DOHH2 (cell line): ENCODE results near the gene TIMM44.

Experiments
- CTCF ChIP-seq: fragments of 200-600 bp; sonication (generic); IDR thresholded peaks from one replicate; pipeline ENCODE4 v1.5.1; 2014; ENCODE audit warnings: antibody characterized with exemption, mild to moderate bottlenecking, low read depth, low read length; ENCODE audit not compliant: poor library complexity, severe bottlenecking
- EZH2phosphoT487 ChIP-seq: fragments of 200-600 bp; sonication (generic); IDR thresholded peaks from 2 replicates; pipeline ENCODE4 v1.6.1; 2017; ENCODE audit warnings: borderline replicate concordance, mild to moderate bottlenecking, antibody characterized with exemption, low read length, moderate library complexity, mixed read lengths

GRCh38 chr19:7879111-7879807 is 64.2 kb downstream of the TIMM44 start:
- TF ChIP-seq CTCF: no peak
- TF ChIP-seq EZH2phosphoT487: no peak
